RWPE2 (cell line): ENCODE results near the gene GLB1L2.

ENCODE experiments used
- ATAC-seq: fragments of 200-7000 bp; cut with Tn5 transposase; 3 replicates; pipeline ENCODE4 v1.9.1; 2021; ENCODE audit warnings: low read depth
- DNase-seq: peaks from one replicate; pipeline ENCODE4 v3.0.0-alpha.2; 2020; ENCODE audit warnings: low spot score
- H3K27ac ChIP-seq: fragments of 450-650 bp; 2 replicates; pipeline ENCODE4 v1.5.1; 2017; ENCODE audit warnings: mild to moderate bottlenecking; ENCODE audit not compliant: poor library complexity, severe bottlenecking
- H3K27me3 ChIP-seq: fragments of 250-450 bp; sonication (Bioruptor Pico); 2 replicates; pipeline ENCODE4 v1.5.1; 2021; ENCODE audit warnings: mild to moderate bottlenecking, moderate library complexity; ENCODE audit not compliant: insufficient read depth, poor library complexity, severe bottlenecking
- H3K36me3 ChIP-seq: fragments of 250-450 bp; sonication (Bioruptor Pico); 2 replicates; pipeline ENCODE4 v1.5.1; 2020; ENCODE audit warnings: low read depth, mild to moderate bottlenecking, moderate library complexity
- H3K4me1 ChIP-seq: fragments of 250-450 bp; sonication (Bioruptor Pico); 2 replicates; pipeline ENCODE4 v1.5.1; 2021; ENCODE audit warnings: mild to moderate bottlenecking, moderate library complexity; ENCODE audit not compliant: insufficient read depth, poor library complexity, severe bottlenecking
- H3K4me3 ChIP-seq: fragments of 250-450 bp; sonication (Bioruptor Pico); 2 replicates; pipeline ENCODE4 v1.5.1; 2021; ENCODE audit warnings: mild to moderate bottlenecking, moderate library complexity; ENCODE audit not compliant: severe bottlenecking
- H3K9me3 ChIP-seq: fragments of 250-450 bp; sonication (Bioruptor Pico); 2 replicates; pipeline ENCODE4 v1.5.1; 2021; ENCODE audit warnings: mild to moderate bottlenecking, moderate library complexity; ENCODE audit not compliant: severe bottlenecking
- TF ChIP-seq, protein P1 (sequence below): fragments of 450-650 bp; IDR thresholded peaks from one replicate; pipeline ENCODE4 v1.5.1; 2017; ENCODE audit warnings: mild to moderate bottlenecking, moderate library complexity; ENCODE audit not compliant: poor library complexity, severe bottlenecking

Gene GLB1L2

DNA sequence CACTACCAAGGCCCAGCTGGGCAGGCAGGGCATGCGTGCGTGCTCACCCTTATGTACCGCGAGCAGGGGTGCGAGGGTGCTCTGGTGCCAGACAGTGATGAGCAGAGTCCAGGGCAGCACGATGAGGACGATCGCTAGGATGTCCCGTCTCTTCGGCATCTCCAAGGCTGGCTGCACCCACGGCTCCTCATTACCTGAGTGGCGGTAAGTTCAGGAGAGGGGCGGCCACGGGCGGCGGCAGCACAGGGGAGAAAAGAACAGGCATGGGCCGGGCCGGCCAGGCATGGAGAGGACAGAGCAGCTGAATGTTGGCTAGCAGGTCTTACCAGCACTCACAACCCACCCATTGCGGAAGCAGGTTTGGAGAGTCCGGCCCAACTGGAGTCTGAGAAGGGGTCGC is 55.7 kb downstream of the GLB1L2 start:
- Histone ChIP-seq H3K27me3 (no peaks in the 10 kb centered on the region), H3K36me3 (no peaks in the 10 kb centered on the region), H3K4me3 (no peak overlapping the region), H3K27ac (no peak overlapping the region), H3K4me1 (no peaks in the 10 kb centered on the region), H3K9me3 (no peaks in the 10 kb centered on the region)
- ATAC-seq (no peak), DNase-seq (no peak)
- TF ChIP-seq, protein P1, sequence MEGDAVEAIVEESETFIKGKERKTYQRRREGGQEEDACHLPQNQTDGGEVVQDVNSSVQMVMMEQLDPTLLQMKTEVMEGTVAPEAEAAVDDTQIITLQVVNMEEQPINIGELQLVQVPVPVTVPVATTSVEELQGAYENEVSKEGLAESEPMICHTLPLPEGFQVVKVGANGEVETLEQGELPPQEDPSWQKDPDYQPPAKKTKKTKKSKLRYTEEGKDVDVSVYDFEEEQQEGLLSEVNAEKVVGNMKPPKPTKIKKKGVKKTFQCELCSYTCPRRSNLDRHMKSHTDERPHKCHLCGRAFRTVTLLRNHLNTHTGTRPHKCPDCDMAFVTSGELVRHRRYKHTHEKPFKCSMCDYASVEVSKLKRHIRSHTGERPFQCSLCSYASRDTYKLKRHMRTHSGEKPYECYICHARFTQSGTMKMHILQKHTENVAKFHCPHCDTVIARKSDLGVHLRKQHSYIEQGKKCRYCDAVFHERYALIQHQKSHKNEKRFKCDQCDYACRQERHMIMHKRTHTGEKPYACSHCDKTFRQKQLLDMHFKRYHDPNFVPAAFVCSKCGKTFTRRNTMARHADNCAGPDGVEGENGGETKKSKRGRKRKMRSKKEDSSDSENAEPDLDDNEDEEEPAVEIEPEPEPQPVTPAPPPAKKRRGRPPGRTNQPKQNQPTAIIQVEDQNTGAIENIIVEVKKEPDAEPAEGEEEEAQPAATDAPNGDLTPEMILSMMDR = no peak

DNA sequence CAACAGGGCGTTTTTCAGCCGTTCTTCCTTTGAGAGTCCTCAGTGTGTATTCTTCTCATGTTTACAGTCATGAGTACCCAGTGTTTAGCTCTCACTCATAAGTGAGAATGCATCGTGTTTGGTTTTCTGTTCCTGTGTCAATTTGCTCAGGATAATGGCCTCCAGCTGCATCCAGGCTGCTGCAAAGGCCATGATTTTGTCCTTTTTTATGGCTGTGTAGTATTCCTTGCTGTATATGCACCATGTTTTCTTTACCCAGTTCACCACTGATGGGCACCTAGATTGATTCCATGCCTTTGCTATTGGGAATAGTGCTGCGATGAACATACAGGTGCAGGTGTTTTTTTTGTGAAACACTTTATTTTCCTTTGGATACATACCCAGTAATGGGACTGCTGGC is 56.8 kb downstream of the GLB1L2 start:
- DNase-seq (no peak), ATAC-seq (no peak)
- Histone ChIP-seq H3K36me3 (no peaks in the 10 kb centered on the region), H3K4me3 (no peak overlapping the region), H3K9me3 (no peaks in the 10 kb centered on the region), H3K4me1 (no peaks in the 10 kb centered on the region), H3K27me3 (no peaks in the 10 kb centered on the region), H3K27ac (no peak overlapping the region)
- TF ChIP-seq, protein P1 = no peak

DNA sequence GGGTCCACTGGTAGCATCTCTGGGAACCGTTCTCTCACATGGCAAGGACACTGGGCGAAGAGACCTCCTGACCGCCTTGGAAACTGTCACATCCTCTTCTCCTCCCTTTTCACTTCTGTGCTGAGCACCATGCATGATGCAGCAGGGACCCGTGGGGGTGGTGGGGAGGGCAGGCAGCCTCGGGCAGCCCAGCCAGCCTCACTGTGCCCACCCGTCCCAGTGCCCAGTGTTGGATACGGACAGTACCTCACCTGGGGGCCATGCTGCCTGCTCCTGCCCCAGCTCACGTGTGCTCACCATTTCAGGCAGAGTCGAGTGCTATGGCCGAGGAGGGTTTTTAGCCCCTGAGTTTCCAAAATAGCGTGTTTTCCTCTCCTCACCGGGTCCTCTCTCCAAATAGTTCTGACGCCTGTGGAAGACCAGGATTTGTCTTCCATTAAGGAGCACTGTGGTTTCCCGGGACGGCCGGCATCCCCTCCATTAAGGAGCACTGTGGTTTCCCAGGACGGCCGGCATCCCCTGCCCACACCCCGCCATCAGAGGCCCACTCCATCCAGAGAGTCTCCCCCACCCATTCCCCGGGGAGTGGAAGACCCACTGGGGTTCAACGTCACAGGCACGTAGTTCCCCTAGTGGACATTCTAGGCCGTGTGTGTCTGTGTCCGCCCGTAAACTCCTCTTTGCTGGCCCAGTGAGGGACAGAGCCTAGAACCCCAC is 57.8 kb downstream of the GLB1L2 start:
- Histone ChIP-seq H3K9me3 (no peaks in the 10 kb centered on the region), H3K4me1 (no peaks in the 10 kb centered on the region), H3K27ac (no peak overlapping the region), H3K36me3 (no peaks in the 10 kb centered on the region), H3K27me3 (no peaks in the 10 kb centered on the region), H3K4me3 (no peak overlapping the region)
- TF ChIP-seq, protein P1 = no peak
- no peak for DNase-seq
- no peak for ATAC-seq

DNA sequence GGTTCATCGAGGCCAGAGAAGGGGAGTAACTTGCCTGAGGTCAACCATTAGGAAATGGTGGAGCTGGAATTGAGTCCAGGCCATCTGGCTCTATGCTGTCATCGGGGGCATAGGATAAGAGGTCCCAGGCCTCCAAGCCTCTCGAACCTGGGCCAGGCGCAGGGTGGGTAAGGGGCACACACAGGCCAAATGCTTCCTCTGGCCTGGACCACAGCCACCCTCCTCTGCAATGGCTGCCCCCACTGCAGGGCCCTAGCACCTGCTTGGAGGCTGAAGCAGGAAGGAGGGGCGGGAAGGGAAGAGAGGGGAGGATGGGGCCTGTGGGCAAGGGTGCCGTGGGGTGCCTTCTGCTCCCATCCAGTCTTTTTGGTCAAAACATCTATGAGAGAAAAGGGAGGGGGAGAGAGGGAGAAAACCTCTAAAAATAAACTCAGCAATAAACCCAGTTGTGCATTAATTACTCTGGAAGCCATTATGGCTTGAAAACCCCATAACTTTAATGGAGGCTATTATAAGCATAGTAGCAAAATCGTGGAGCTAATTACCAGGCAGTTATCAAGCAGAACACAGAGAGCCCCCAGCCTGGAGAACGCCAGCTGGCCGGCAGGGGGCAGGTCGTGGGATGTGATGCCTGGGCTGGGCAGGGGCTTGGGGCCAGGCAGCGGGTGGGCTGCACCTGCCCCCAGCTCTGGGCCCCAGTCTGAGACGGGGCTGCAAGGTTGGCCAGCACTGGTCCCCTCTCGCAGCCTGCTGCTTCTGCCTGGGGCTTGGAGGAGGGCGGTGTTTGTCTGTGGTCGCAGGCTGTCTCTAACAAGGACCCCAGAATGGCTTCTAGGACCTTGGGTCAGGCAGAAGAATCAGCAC is 59.1 kb downstream of the GLB1L2 start:
- Histone ChIP-seq H3K4me3 (no peak overlapping the region), H3K9me3 (no peaks in the 10 kb centered on the region), H3K4me1 (no peaks in the 10 kb centered on the region), H3K27me3 (no peaks in the 10 kb centered on the region), H3K27ac (no peak overlapping the region), H3K36me3 (no peaks in the 10 kb centered on the region)
- DNase-seq (no peak), ATAC-seq (no peak)
- TF ChIP-seq, protein P1 = no peak
